ENCODE measurements around the gene PTGR2.
"Not testable (repeated sequence)": the region's sequence is repeated elsewhere in the genome, so short reads cannot be mapped to it uniquely, and the experiment has no call there.

PTGR2 gene

GRCh38 chr14:73825551-73826188 is 26.0 kb upstream of the PTGR2 start:
- H3K9ac ChIP-seq (ENCODE audit: low read depth, low read length, poor library complexity): no peak overlapping the region
- H3K4me1 ChIP-seq (ENCODE audit: control insufficient read depth in 2 of 2, insufficient read depth in 1 of 2, low read depth in 1 of 2, low read length in 2 of 2): peaks cover 0 to 6% of the 10 kb centered on the region in 2 donors
- H3K4me2 ChIP-seq (ENCODE audit: insufficient read depth, low read length, poor library complexity, severe bottlenecking): no peak overlapping the region
- no peak overlapping the region for H4K8ac ChIP-seq (ENCODE audit: low read depth, low read length)
- H3K14ac ChIP-seq (ENCODE audit: low read length): no peak overlapping the region
- H2AK5ac ChIP-seq (ENCODE audit: low read depth, low read length): no peak overlapping the region
- no peak overlapping the region for H3K4me3 ChIP-seq (ENCODE audit: low read length in 2 of 2)
- H3K23ac ChIP-seq (ENCODE audit: low read depth, low read length, poor library complexity): no peak overlapping the region
- H3K27ac ChIP-seq (replicated peaks; ENCODE audit: low read length): no peak overlapping the region
- no peaks in the 10 kb centered on the region for H3K9me3 ChIP-seq (replicated peaks in 1 of 2; ENCODE audit: control insufficient read depth in 2 of 2, insufficient read depth in 1 of 2, low read depth in 1 of 2, low read length in 2 of 2)
- DNase-seq (ENCODE audit: low spot score): peak; percentile 45
- H3K36me3 ChIP-seq (replicated peaks in 1 of 2; ENCODE audit: control insufficient read depth in 2 of 2, insufficient read depth in 2 of 2, low read length in 2 of 2): no peaks in the 10 kb centered on the region
- no peaks in the 10 kb centered on the region for H3K79me1 ChIP-seq (ENCODE audit: low read depth, low read length)
- H4K91ac ChIP-seq (ENCODE audit: low read depth, low read length, poor library complexity): no peak overlapping the region
- WGBS, 2 donors (ENCODE audit: extremely low coverage in 2 of 2, insufficient read length in 2 of 2, insufficient replicate concordance in 1 of 2): no CpG with 5 or more reads among the region's 7 CpGs
- no peak overlapping the region for H2AFZ ChIP-seq (ENCODE audit: low read length)
- H2BK5ac ChIP-seq (ENCODE audit: low read length): no peak overlapping the region
- H3K4ac ChIP-seq (ENCODE audit: low read length): no peak overlapping the region
- H2BK12ac ChIP-seq (ENCODE audit: low read length): no peak overlapping the region
- H3K18ac ChIP-seq (ENCODE audit: low read length): no peak overlapping the region
- no peak overlapping the region for H2BK15ac ChIP-seq (ENCODE audit: low read length)
- no peak overlapping the region for H2BK120ac ChIP-seq (ENCODE audit: low read depth, low read length)
- H3K27me3 ChIP-seq (ENCODE audit: control insufficient read depth in 3 of 3, insufficient read depth in 3 of 3, low read depth in 1 of 3, low read length in 3 of 3): no peaks in the 10 kb centered on the region

DNA sequence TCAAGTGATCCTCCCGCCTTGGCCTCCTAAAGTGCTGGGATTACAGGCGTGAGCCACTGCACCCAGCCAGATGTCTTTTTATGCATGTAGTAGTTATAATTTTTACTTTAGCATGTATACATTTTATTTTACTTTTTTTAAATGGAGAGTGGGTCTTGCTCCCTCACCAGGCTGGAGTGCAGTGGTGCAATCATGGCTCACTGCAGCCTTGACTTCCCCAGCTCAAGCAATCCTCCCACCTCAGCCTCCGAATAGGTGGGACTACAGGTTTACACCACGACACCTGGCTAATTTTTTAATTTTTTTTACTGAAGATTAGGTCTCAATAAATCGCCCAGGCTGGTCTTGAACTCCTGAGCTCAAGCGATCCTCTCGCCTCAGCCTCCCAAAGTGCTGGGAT is 24.4 kb upstream of the PTGR2 start:
- H3K36me3 ChIP-seq (replicated peaks in 1 of 2; ENCODE audit: control insufficient read depth in 2 of 2, insufficient read depth in 2 of 2, low read length in 2 of 2); H3K14ac ChIP-seq (ENCODE audit: low read length); H2BK15ac ChIP-seq (ENCODE audit: low read length); H2BK5ac ChIP-seq (ENCODE audit: low read length); H3K4ac ChIP-seq (ENCODE audit: low read length); H3K27ac ChIP-seq (replicated peaks; ENCODE audit: low read length); H3K4me2 ChIP-seq (ENCODE audit: insufficient read depth, low read length, poor library complexity, severe bottlenecking); H2BK12ac ChIP-seq (ENCODE audit: low read length); H2BK120ac ChIP-seq (ENCODE audit: low read depth, low read length); H3K9ac ChIP-seq (ENCODE audit: low read depth, low read length, poor library complexity); H4K91ac ChIP-seq (ENCODE audit: low read depth, low read length, poor library complexity); H2AFZ ChIP-seq (ENCODE audit: low read length); H2AK5ac ChIP-seq (ENCODE audit: low read depth, low read length); H3K23ac ChIP-seq (ENCODE audit: low read depth, low read length, poor library complexity); H3K9me3 ChIP-seq (replicated peaks in 1 of 2; ENCODE audit: control insufficient read depth in 2 of 2, insufficient read depth in 1 of 2, low read depth in 1 of 2, low read length in 2 of 2); H3K4me1 ChIP-seq (ENCODE audit: control insufficient read depth in 2 of 2, insufficient read depth in 1 of 2, low read depth in 1 of 2, low read length in 2 of 2); H3K79me1 ChIP-seq (ENCODE audit: low read depth, low read length); H3K27me3 ChIP-seq (ENCODE audit: control insufficient read depth in 3 of 3, insufficient read depth in 3 of 3, low read depth in 1 of 3, low read length in 3 of 3); H3K18ac ChIP-seq (ENCODE audit: low read length); H3K4me3 ChIP-seq (ENCODE audit: low read length in 2 of 2); H4K8ac ChIP-seq (ENCODE audit: low read depth, low read length); DNase-seq (ENCODE audit: low spot score): not testable (repeated sequence)
- no CpG with 5 or more reads among the region's 7 CpGs for WGBS, 2 donors (ENCODE audit: extremely low coverage in 2 of 2, insufficient read length in 2 of 2, insufficient replicate concordance in 1 of 2)

DNA sequence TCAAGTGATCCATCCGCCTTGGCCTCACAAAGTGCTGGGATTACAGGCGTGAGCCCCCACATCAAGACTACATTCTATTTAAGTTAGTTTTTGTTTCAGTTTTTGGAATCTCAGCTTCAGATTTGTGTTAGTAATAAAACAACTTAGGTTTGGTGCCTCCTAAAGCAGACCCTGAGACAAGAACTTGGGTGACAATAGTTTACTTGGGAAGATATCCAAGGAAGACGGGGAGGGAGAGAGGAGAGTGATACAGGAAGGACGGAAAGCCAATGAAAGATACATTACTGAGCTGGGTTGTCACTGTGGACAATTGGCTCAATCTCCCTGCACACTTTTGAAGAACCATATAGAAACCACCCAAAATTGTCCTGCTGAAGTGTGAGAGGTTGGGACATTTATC is 22.6 kb upstream of the PTGR2 start:
- no peak overlapping the region for H4K91ac ChIP-seq (ENCODE audit: low read depth, low read length, poor library complexity)
- no peak overlapping the region for H3K4me3 ChIP-seq (ENCODE audit: low read length in 2 of 2)
- H2AFZ ChIP-seq (ENCODE audit: low read length): no peak overlapping the region
- no peaks in the 10 kb centered on the region for H3K79me1 ChIP-seq (ENCODE audit: low read depth, low read length)
- no peaks in the 10 kb centered on the region for H3K27me3 ChIP-seq (ENCODE audit: control insufficient read depth in 3 of 3, insufficient read depth in 3 of 3, low read depth in 1 of 3, low read length in 3 of 3)
- no peak overlapping the region for H3K4ac ChIP-seq (ENCODE audit: low read length)
- H3K9ac ChIP-seq (ENCODE audit: low read depth, low read length, poor library complexity): no peak overlapping the region
- no peak overlapping the region for H2BK120ac ChIP-seq (ENCODE audit: low read depth, low read length)
- H3K9me3 ChIP-seq (replicated peaks in 1 of 2; ENCODE audit: control insufficient read depth in 2 of 2, insufficient read depth in 1 of 2, low read depth in 1 of 2, low read length in 2 of 2): no peaks in the 10 kb centered on the region
- DNase-seq (ENCODE audit: low spot score): no peak
- no peak overlapping the region for H3K14ac ChIP-seq (ENCODE audit: low read length)
- no peak overlapping the region for H3K23ac ChIP-seq (ENCODE audit: low read depth, low read length, poor library complexity)
- no CpG with 5 or more reads among the region's 4 CpGs for WGBS, 2 donors (ENCODE audit: extremely low coverage in 2 of 2, insufficient read length in 2 of 2, insufficient replicate concordance in 1 of 2)
- no peak overlapping the region for H2BK15ac ChIP-seq (ENCODE audit: low read length)
- H3K4me1 ChIP-seq (ENCODE audit: control insufficient read depth in 2 of 2, insufficient read depth in 1 of 2, low read depth in 1 of 2, low read length in 2 of 2): peaks cover 5 to 7% of the 10 kb centered on the region in 2 donors
- H2BK12ac ChIP-seq (ENCODE audit: low read length): no peak overlapping the region
- no peak overlapping the region for H3K4me2 ChIP-seq (ENCODE audit: insufficient read depth, low read length, poor library complexity, severe bottlenecking)
- H3K18ac ChIP-seq (ENCODE audit: low read length): no peak overlapping the region
- H4K8ac ChIP-seq (ENCODE audit: low read depth, low read length): no peak overlapping the region
- no peak overlapping the region for H2BK5ac ChIP-seq (ENCODE audit: low read length)
- no peak overlapping the region for H2AK5ac ChIP-seq (ENCODE audit: low read depth, low read length)
- no peak overlapping the region for H3K27ac ChIP-seq (replicated peaks; ENCODE audit: low read length)
- H3K36me3 ChIP-seq (replicated peaks in 1 of 2; ENCODE audit: control insufficient read depth in 2 of 2, insufficient read depth in 2 of 2, low read length in 2 of 2): no peaks in the 10 kb centered on the region

DNA sequence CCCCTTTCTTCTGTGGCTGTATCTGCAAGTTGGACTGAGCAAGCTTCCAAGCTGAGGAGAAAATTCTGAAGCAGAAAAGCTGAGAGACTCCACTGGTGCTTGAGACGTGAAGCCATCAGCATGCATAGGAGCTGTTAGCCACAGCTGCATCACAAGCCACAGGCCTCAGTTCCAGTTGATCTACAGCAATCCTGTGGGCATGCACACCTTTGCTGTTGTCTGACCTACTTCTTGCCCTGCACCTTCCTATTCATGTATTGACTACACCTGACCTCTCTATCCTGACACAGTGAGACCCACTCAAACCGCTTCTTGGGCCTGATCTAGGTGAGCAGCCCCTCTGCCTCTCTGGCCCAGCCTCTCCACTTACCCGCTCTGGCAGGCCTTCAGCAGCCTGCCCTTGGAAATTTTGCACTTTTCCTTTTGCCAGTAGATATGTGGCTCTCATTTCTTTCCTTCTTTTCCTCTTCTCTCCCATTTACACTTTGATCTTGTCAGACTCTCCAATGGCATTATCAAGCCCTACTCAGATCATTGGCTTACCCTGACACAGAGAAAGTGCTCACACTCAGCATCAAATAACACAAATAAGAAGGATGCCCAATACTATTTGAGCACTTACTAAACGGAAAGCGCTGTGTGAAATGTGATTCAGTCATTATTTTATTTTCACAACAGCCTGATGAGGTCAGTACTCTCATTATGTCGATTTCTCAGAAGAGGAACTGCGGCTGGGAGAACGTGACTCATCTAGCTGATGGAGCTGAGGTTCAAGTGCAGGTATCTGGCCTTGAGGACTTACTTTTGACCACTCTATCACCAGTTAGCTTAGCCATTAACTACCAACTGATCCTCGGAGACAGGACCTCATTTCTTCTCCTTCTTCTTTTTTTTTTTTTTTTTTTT is 21.9 kb upstream of the PTGR2 start:
- Histone ChIP-seq H4K8ac (ENCODE audit: low read depth, low read length) (no peak overlapping the region), H3K9ac (ENCODE audit: low read depth, low read length, poor library complexity) (no peak overlapping the region), H3K4ac (ENCODE audit: low read length) (no peak overlapping the region), H3K4me1 (ENCODE audit: control insufficient read depth in 2 of 2, insufficient read depth in 1 of 2, low read depth in 1 of 2, low read length in 2 of 2) (peaks cover 5 to 8% of the 10 kb centered on the region in 2 donors), H2AK5ac (ENCODE audit: low read depth, low read length) (no peak overlapping the region), H3K14ac (ENCODE audit: low read length) (no peak overlapping the region), H3K27me3 (ENCODE audit: control insufficient read depth in 3 of 3, insufficient read depth in 3 of 3, low read depth in 1 of 3, low read length in 3 of 3) (no peaks in the 10 kb centered on the region), H3K4me3 (ENCODE audit: low read length in 2 of 2) (no peak overlapping the region), H3K23ac (ENCODE audit: low read depth, low read length, poor library complexity) (no peak overlapping the region), H2BK5ac (ENCODE audit: low read length) (no peak overlapping the region), H2BK15ac (ENCODE audit: low read length) (no peak overlapping the region), H2AFZ (ENCODE audit: low read length) (no peak overlapping the region), H3K4me2 (ENCODE audit: insufficient read depth, low read length, poor library complexity, severe bottlenecking) (no peak overlapping the region), H3K18ac (ENCODE audit: low read length) (no peak overlapping the region), H3K36me3 (replicated peaks in 1 of 2; ENCODE audit: control insufficient read depth in 2 of 2, insufficient read depth in 2 of 2, low read length in 2 of 2) (no peaks in the 10 kb centered on the region), H2BK12ac (ENCODE audit: low read length) (no peak overlapping the region), H4K91ac (ENCODE audit: low read depth, low read length, poor library complexity) (no peak overlapping the region), H2BK120ac (ENCODE audit: low read depth, low read length) (no peak overlapping the region), H3K79me1 (ENCODE audit: low read depth, low read length) (no peaks in the 10 kb centered on the region), H3K9me3 (replicated peaks in 1 of 2; ENCODE audit: control insufficient read depth in 2 of 2, insufficient read depth in 1 of 2, low read depth in 1 of 2, low read length in 2 of 2) (no peaks in the 10 kb centered on the region), H3K27ac (replicated peaks; ENCODE audit: low read length) (no peak overlapping the region)
- no peak for DNase-seq (ENCODE audit: low spot score)
- WGBS, 2 donors (ENCODE audit: extremely low coverage in 2 of 2, insufficient read length in 2 of 2, insufficient replicate concordance in 1 of 2): no CpG with 5 or more reads among the region's 9 CpGs

Measured in neuronal stem cell (in vitro differentiated cells).